ENCODE data around the gene MPHOSPH6.

Gene MPHOSPH6

DNA sequence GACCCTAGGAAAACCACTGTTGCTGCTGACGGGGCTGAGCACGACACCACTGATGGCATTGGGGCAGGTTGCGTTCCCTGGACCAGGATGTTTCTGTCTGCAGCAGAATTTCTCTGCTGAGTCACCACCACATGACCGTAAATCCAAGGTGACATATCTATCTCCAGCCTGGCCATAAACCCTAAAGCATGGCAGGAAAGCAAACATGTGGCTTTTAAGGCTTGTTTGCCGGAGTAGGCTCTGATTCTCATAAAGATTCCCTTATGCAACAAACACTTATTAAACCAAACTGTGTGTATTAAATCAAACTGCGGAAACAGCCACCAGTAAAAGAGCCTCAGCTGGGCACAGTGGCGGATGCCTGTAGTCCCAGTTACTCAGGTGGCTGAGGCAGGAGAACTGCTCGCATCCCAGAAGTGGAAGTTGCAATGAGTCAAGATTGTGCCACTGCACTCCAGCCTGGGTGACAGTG, 17.3 kb downstream of the MPHOSPH6 start:
- Histone ChIP-seq H3K79me2 (ENCODE audit: insufficient read depth, low read length) (peaks cover 39% of the 10 kb centered on the region), H4K20me1 (ENCODE audit: insufficient read depth, low read length) (0 out of 2 replicates have a peak, but pooled peaks cover 5% of the 10 kb centered on the region), H3K9me3 (ENCODE audit: insufficient read depth, low read length, severe bottlenecking) (no peaks in the 10 kb centered on the region), H3K4me1 (ENCODE audit: insufficient read depth, low read length) (no peaks in the 10 kb centered on the region), H3K9ac (ENCODE audit: low read depth, low read length) (no peak overlapping the region), H3K36me3 (ENCODE audit: insufficient read depth, low read length) (peaks cover 52% of the 10 kb centered on the region), H3K4me2 (ENCODE audit: insufficient read depth, low read length) (no peak overlapping the region), H2AFZ (ENCODE audit: low read depth, low read length) (no peak overlapping the region), H3K27me3 (ENCODE audit: insufficient read depth, low read length, poor library complexity) (no peaks in the 10 kb centered on the region), H3K27ac (ENCODE audit: low read length) (no peak overlapping the region), H3K4me3 (ENCODE audit: low read depth in 1 of 2, low read length in 2 of 2) (no peak overlapping the region)
- ATAC-seq (ENCODE audit: insufficient read depth, low read depth) (no peak), DNase-seq (no peak)
- TF ChIP-seq EZH2 (IDR thresholded peaks at IDR 0.05; ENCODE audit: borderline replicate concordance, low read depth, low read length, severe bottlenecking) = no peak
- TF ChIP-seq, protein P1, sequence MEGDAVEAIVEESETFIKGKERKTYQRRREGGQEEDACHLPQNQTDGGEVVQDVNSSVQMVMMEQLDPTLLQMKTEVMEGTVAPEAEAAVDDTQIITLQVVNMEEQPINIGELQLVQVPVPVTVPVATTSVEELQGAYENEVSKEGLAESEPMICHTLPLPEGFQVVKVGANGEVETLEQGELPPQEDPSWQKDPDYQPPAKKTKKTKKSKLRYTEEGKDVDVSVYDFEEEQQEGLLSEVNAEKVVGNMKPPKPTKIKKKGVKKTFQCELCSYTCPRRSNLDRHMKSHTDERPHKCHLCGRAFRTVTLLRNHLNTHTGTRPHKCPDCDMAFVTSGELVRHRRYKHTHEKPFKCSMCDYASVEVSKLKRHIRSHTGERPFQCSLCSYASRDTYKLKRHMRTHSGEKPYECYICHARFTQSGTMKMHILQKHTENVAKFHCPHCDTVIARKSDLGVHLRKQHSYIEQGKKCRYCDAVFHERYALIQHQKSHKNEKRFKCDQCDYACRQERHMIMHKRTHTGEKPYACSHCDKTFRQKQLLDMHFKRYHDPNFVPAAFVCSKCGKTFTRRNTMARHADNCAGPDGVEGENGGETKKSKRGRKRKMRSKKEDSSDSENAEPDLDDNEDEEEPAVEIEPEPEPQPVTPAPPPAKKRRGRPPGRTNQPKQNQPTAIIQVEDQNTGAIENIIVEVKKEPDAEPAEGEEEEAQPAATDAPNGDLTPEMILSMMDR (IDR thresholded peaks at IDR 0.05; ENCODE audit: borderline replicate concordance, extremely low read depth, low read length, poor library complexity, severe bottlenecking) = no peak

DNA sequence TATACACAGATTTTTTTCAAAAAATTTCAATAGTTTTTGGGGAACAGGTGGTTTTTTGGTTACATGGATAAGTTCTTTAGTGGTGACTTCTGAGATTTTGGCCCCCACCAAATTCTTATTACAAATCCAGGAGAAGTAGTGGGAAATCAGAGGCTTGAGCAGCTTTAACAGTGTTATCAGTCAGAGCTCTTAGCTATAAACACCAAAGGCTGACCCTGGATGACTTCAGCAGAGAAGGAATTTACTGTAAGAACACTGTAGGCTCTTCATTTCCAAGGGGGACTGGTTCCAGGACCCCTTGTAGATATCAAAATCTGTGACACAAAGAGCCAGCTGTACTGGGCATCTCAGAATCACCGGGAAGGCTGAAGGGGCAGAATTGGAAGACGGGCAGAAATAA, 17.8 kb downstream of the MPHOSPH6 start:
- TF ChIP-seq, protein P1 (IDR thresholded peaks at IDR 0.05; ENCODE audit: borderline replicate concordance, extremely low read depth, low read length, poor library complexity, severe bottlenecking) = no peak
- TF ChIP-seq EZH2 (IDR thresholded peaks at IDR 0.05; ENCODE audit: borderline replicate concordance, low read depth, low read length, severe bottlenecking) = no peak
- no peaks in the 10 kb centered on the region for H3K9me3 ChIP-seq (ENCODE audit: insufficient read depth, low read length, severe bottlenecking)
- H3K79me2 ChIP-seq (ENCODE audit: insufficient read depth, low read length) = peaks cover 35% of the 10 kb centered on the region
- H4K20me1 ChIP-seq (ENCODE audit: insufficient read depth, low read length) = 0 out of 2 replicates have a peak, but pooled peaks cover 5% of the 10 kb centered on the region
- ATAC-seq (ENCODE audit: insufficient read depth, low read depth) = no peak
- no peak overlapping the region for H3K4me3 ChIP-seq (ENCODE audit: low read depth in 1 of 2, low read length in 2 of 2)
- no peak overlapping the region for H2AFZ ChIP-seq (ENCODE audit: low read depth, low read length)
- H3K36me3 ChIP-seq (ENCODE audit: insufficient read depth, low read length) = peaks cover 52% of the 10 kb centered on the region
- no peaks in the 10 kb centered on the region for H3K4me1 ChIP-seq (ENCODE audit: insufficient read depth, low read length)
- no peak overlapping the region for H3K27ac ChIP-seq (ENCODE audit: low read length)
- no peak for DNase-seq
- no peak overlapping the region for H3K4me2 ChIP-seq (ENCODE audit: insufficient read depth, low read length)
- H3K27me3 ChIP-seq (ENCODE audit: insufficient read depth, low read length, poor library complexity) = no peaks in the 10 kb centered on the region
- no peak overlapping the region for H3K9ac ChIP-seq (ENCODE audit: low read depth, low read length)

DNA sequence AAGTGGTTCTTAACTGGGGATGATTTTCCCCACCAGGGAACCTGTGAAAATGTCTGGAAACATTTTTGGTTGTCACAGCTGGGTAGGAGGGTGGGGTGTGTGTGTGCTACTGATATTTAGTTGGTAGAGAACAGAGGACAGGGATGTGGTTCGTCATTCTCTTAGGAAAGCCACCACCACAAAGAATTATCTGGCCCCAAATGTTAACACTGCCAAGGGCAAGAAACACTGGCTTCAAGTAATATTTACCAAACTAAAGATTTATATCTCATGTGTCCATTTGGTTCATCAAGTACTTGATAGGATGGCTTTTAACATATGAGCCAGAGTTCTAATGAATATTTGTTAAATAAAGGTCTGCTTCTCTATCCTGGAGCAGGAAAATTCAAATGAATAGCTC, 19.5 kb downstream of the MPHOSPH6 start:
- no peak for TF ChIP-seq EZH2 (IDR thresholded peaks at IDR 0.05; ENCODE audit: borderline replicate concordance, low read depth, low read length, severe bottlenecking)
- TF ChIP-seq, protein P1 (IDR thresholded peaks at IDR 0.05; ENCODE audit: borderline replicate concordance, extremely low read depth, low read length, poor library complexity, severe bottlenecking) = no peak
- no peak overlapping the region for H2AFZ ChIP-seq (ENCODE audit: low read depth, low read length)
- peaks cover 63% of the 10 kb centered on the region for H3K36me3 ChIP-seq (ENCODE audit: insufficient read depth, low read length)
- peaks cover 26% of the 10 kb centered on the region for H3K79me2 ChIP-seq (ENCODE audit: insufficient read depth, low read length)
- ATAC-seq (ENCODE audit: insufficient read depth, low read depth) (no peak), DNase-seq (no peak)
- H3K27ac ChIP-seq (ENCODE audit: low read length) = no peak overlapping the region
- no peaks in the 10 kb centered on the region for H3K4me1 ChIP-seq (ENCODE audit: insufficient read depth, low read length)
- no peak overlapping the region for H3K4me2 ChIP-seq (ENCODE audit: insufficient read depth, low read length)
- H3K27me3 ChIP-seq (ENCODE audit: insufficient read depth, low read length, poor library complexity) = no peaks in the 10 kb centered on the region
- H3K9ac ChIP-seq (ENCODE audit: low read depth, low read length) = no peak overlapping the region
- no peak overlapping the region for H3K4me3 ChIP-seq (ENCODE audit: low read depth in 1 of 2, low read length in 2 of 2)
- H4K20me1 ChIP-seq (ENCODE audit: insufficient read depth, low read length) = 0 out of 2 replicates have a peak, but pooled peaks cover 5% of the 10 kb centered on the region
- H3K9me3 ChIP-seq (ENCODE audit: insufficient read depth, low read length, severe bottlenecking) = no peaks in the 10 kb centered on the region
